K562 (cell line): ENCODE measurements around the gene KPNA1. TPM values are rescaled to one million over a fixed set of nuclear protein-coding genes. Genes with fewer than 3 reads are reported as not detected.

Source experiments
- HMGN3 ChIP-seq: IDR thresholded peaks from 2 replicates; pipeline ENCODE4 v1.6.1; 2011; ENCODE audit warnings: borderline replicate concordance, low read depth, mild to moderate bottlenecking, mixed read lengths, low read length; ENCODE audit not compliant: insufficient read length; ENCODE audit errors: extremely low read depth
- KAT2B ChIP-seq: IDR thresholded peaks from one replicate; pipeline ENCODE4 v1.6.1; 2012; ENCODE audit warnings: low read depth, mild to moderate bottlenecking, control low read depth, inconsistent platforms, low read length, moderate library complexity
- SMARCB1 ChIP-seq: IDR thresholded peaks from 2 replicates; pipeline ENCODE4 v1.6.1; 2011; ENCODE audit warnings: improper control_type of control experiment, low read depth; ENCODE audit not compliant: insufficient read length
- SRSF3 ChIP-seq: fragments of 200-400 bp; formaldehyde crosslinking; IDR thresholded peaks from 2 replicates; pipeline ENCODE4 v1.6.1; 2016; ENCODE audit warnings: mild to moderate bottlenecking, low read length, moderate library complexity; ENCODE audit not compliant: insufficient read depth
- ZNF436 ChIP-seq: fragments of 250-450, 450-650 bp; sonication (Bioruptor Pico); formaldehyde crosslinking; IDR thresholded peaks from 2 replicates; pipeline ENCODE4 v1.7.0; 2020; ENCODE audit warnings: mild to moderate bottlenecking
- ZNF561 ChIP-seq: fragments of 450-650 bp; formaldehyde crosslinking; conservative IDR thresholded peaks from 2 replicates; pipeline ENCODE4 v1.4.0; 2020; ENCODE audit warnings: mild to moderate bottlenecking, moderate library complexity
- ZNF589 ChIP-seq: fragments of 200-800 bp; sonication (Bioruptor generic); IDR thresholded peaks from 2 replicates; pipeline ENCODE4 v1.6.1; 2016; ENCODE audit warnings: low read depth, missing genetic modification characterization, missing compliant biosample characterization
- polyA plus RNA-seq, 8 experiments: library from polyadenylated mRNA; depleted of rRNA in 4 of 8; stranded (reverse) in 5 of 8; unstranded in 3 of 8; fragments of >200 nt; fragmentation: Nextera tagmentation in 2 of 8; fragmentation: Illumina TruSeq in 1 of 8; extraction: Ambion mirVana in 2 of 8; extraction: Trizol in 1 of 8; gene quantifications; 2 replicates each; pipeline versions ENCODE4 v1.2.1 to v1.2.3, GENCODE V29; 2011 to 2014; ENCODE audit warnings: inconsistent platforms in 1 of 8, missing spikeins in 1 of 8
- total RNA-seq, 7 experiments: library from RNA; depleted of rRNA in 6 of 7; stranded (reverse); fragments of >200 nt in 6 of 7; fragmentation: Illumina TruSeq in 2 of 7; extraction: Trizol in 2 of 7; gene quantifications; 2 replicates each; pipeline versions ENCODE4 v1.2.1 to v1.2.3, GENCODE V29; 2011 to 2021; ENCODE audit warnings: low replicate concordance in 1 of 7
- TF ChIP-seq, protein P1 (sequence below): fragments of 250-450 bp; sonication (Bioruptor Pico); IDR thresholded peaks from 2 replicates; pipeline ENCODE4 v1.5.0; 2022; ENCODE audit warnings: mild to moderate bottlenecking
- TF ChIP-seq, protein P2 (sequence below), 2 experiments: fragments of 450-650 bp; formaldehyde crosslinking in 1 of 2; IDR thresholded peaks; 2 replicates each; pipeline versions ENCODE4 v1.4.0 to v1.6.1; 2014 to 2020; ENCODE audit warnings: mild to moderate bottlenecking in 2 of 2, borderline replicate concordance in 1 of 2, low read depth in 1 of 2
- TF ChIP-seq, protein P3 (sequence below), 2 experiments: fragments of 250-450 bp in 1 of 2; fragments of 450-650 bp in 1 of 2; sonication (Bioruptor Pico) in 1 of 2; IDR thresholded peaks; 2 replicates each; pipeline versions ENCODE4 v1.6.1 to v1.8.0; 2016 to 2021; ENCODE audit warnings: mild to moderate bottlenecking in 2 of 2, moderate library complexity in 2 of 2, missing compliant biosample characterization in 1 of 2, missing genetic modification characterization in 1 of 2

KPNA1 gene
- total and polyA plus RNA-seq, 9 of the 15 experiments (the other 6 are each of a cell fraction or from before 2014, with no cell fraction given), result 9.3 to 53.8 (median 33.5) TPM

DNA sequence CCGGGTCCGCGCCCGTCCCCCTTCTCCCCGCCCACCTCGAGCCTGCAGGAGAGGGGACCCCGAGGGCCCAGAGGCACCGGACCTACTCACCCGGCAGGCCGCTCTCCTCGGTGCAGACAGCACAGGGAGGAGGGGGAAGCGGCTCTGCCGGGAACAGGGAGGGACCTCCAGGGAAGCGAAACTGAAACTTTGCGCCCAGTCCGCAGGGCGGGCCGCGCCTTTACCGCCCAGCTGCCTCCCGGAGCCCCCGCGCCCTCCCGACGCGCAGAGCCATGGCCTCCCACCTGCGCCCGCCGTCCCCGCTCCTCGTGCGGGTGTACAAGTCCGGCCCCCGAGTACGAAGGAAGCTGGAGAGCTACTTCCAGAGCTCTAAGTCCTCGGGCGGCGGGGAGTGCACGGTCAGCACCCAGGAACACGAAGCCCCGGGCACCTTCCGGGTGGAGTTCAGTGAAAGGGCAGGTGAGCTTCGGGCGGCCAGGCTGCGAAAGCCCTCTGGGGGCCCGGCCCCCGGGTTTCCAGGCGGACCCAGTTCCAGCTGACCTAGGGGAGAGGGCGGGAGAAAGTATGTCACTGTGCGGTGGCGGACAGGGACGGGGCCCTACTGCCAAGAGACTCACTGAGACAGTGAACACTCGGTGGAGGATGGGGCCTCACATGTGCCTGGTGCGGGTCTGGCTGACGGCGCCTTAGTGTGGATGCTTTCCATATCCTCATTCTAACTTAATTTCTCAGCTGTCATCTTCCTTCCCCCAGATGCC lies 49.6 kb upstream of the KPNA1 start, which contains the start of the genes DTX3L and PARP9 (continued):
- TF ChIP-seq KAT2B (no peak), SRSF3 (no peak), ZNF561 (CRISPR knock-in tag) (no peak), ZNF436 (CRISPR knock-in tag) (no peak), ZNF589 (CRISPR knock-in tag) (0 out of 2 replicates have a peak, but pooled peaks have one; percentile 41), HMGN3 (no peak), SMARCB1 (no peak)
- TF ChIP-seq, protein P1, sequence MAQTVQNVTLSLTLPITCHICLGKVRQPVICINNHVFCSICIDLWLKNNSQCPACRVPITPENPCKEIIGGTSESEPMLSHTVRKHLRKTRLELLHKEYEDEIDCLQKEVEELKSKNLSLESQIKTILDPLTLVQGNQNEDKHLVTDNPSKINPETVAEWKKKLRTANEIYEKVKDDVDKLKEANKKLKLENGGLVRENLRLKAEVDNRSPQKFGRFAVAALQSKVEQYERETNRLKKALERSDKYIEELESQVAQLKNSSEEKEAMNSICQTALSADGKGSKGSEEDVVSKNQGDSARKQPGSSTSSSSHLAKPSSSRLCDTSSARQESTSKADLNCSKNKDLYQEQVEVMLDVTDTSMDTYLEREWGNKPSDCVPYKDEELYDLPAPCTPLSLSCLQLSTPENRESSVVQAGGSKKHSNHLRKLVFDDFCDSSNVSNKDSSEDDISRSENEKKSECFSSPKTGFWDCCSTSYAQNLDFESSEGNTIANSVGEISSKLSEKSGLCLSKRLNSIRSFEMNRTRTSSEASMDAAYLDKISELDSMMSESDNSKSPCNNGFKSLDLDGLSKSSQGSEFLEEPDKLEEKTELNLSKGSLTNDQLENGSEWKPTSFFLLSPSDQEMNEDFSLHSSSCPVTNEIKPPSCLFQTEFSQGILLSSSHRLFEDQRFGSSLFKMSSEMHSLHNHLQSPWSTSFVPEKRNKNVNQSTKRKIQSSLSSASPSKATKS (CRISPR knock-in tag), result no peak
- TF ChIP-seq, protein P2, sequence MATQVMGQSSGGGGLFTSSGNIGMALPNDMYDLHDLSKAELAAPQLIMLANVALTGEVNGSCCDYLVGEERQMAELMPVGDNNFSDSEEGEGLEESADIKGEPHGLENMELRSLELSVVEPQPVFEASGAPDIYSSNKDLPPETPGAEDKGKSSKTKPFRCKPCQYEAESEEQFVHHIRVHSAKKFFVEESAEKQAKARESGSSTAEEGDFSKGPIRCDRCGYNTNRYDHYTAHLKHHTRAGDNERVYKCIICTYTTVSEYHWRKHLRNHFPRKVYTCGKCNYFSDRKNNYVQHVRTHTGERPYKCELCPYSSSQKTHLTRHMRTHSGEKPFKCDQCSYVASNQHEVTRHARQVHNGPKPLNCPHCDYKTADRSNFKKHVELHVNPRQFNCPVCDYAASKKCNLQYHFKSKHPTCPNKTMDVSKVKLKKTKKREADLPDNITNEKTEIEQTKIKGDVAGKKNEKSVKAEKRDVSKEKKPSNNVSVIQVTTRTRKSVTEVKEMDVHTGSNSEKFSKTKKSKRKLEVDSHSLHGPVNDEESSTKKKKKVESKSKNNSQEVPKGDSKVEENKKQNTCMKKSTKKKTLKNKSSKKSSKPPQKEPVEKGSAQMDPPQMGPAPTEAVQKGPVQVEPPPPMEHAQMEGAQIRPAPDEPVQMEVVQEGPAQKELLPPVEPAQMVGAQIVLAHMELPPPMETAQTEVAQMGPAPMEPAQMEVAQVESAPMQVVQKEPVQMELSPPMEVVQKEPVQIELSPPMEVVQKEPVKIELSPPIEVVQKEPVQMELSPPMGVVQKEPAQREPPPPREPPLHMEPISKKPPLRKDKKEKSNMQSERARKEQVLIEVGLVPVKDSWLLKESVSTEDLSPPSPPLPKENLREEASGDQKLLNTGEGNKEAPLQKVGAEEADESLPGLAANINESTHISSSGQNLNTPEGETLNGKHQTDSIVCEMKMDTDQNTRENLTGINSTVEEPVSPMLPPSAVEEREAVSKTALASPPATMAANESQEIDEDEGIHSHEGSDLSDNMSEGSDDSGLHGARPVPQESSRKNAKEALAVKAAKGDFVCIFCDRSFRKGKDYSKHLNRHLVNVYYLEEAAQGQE (IDR thresholded peaks at IDR 0.05; ENCODE audit: borderline replicate concordance), result no peak
- TF ChIP-seq, protein P2 (CRISPR knock-in tag; IDR thresholded peaks at IDR 0.05; ENCODE audit: low read depth), result peak; percentile 49; the same call in 1 of the 2 replicates
- TF ChIP-seq, protein P3, sequence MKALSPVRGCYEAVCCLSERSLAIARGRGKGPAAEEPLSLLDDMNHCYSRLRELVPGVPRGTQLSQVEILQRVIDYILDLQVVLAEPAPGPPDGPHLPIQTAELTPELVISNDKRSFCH (CRISPR knock-in tag; IDR thresholded peaks at IDR 0.05), result no peak
- TF ChIP-seq, protein P3 (tag; IDR thresholded peaks at IDR 0.05), result no peak
